Duodenal mucosa (tissue), 2 donors: ENCODE measurements around the gene GFOD1.

ENCODE experiments used
- H3K27ac ChIP-seq: one replicate; pipeline ENCODE4 v1.7.0; 2013; ENCODE audit warnings: low read depth, low read length
- H3K27me3 ChIP-seq, 2 donors: one replicate each; pipeline ENCODE4 v1.7.0; 2013; ENCODE audit warnings: low read length in 2 of 2, control low read depth in 1 of 2; ENCODE audit not compliant: insufficient read depth in 2 of 2, control insufficient read depth in 1 of 2
- H3K36me3 ChIP-seq, 2 donors: one replicate each; pipeline ENCODE4 v1.7.0; 2013; ENCODE audit warnings: low read length in 2 of 2, control low read depth in 1 of 2; ENCODE audit not compliant: insufficient read depth in 2 of 2, control insufficient read depth in 1 of 2
- H3K4me1 ChIP-seq, 2 donors: one replicate each; pipeline ENCODE4 v1.7.0; 2013; ENCODE audit warnings: low read length in 2 of 2, control low read depth in 1 of 2; ENCODE audit not compliant: insufficient read depth in 2 of 2, control insufficient read depth in 1 of 2
- H3K4me3 ChIP-seq, 2 donors: one replicate each; pipeline ENCODE4 v1.7.0; 2013; ENCODE audit warnings: low read length in 2 of 2, low read depth in 1 of 2
- H3K9ac ChIP-seq, 2 donors: one replicate each; pipeline ENCODE4 v1.7.0; 2013; ENCODE audit warnings: low read length in 2 of 2, low read depth in 1 of 2
- H3K9me3 ChIP-seq, 2 donors: one replicate each; pipeline ENCODE4 v1.7.0; 2013; ENCODE audit warnings: low read length in 2 of 2, control low read depth in 1 of 2; ENCODE audit not compliant: control insufficient read depth in 1 of 2

The GFOD1 gene

DNA sequence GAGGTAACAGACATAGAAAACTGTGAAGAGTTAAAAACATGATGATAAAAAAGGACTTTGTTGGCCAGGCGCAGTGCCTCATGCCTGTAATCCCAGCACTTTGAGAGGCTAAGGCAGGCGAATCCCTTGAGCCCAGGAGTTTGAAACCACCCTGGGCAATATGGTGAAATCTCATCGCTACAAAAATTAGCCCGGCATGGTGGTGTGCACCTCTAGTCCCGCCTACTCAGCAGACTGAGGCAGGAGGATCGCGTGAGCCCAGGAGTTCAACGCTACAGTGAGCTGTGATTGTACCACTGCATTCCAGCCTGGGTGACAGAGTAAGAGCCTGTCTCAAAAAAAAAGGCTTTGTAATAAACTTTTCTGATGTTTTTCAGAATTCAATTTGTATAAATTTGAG is 60.1 kb downstream of the GFOD1 start:
- Histone ChIP-seq H3K36me3 (no peaks in the 10 kb centered on the region), H3K4me1 (peaks cover 4 to 15% of the 10 kb centered on the region in 2 donors), H3K9ac (no peak overlapping the region), H3K27ac (no peak overlapping the region), H3K4me3 (no peak overlapping the region), H3K9me3 (no peaks in the 10 kb centered on the region), H3K27me3 (no peaks in the 10 kb centered on the region)

- H3K9me3 ChIP-seq: no peaks in the 10 kb centered on the region
- H3K36me3 ChIP-seq: no peaks in the 10 kb centered on the region
- no peak overlapping the region for H3K4me3 ChIP-seq
- H3K27ac ChIP-seq: no peak overlapping the region
- no peaks in the 10 kb centered on the region for H3K27me3 ChIP-seq
- H3K4me1 ChIP-seq: peaks cover 4 to 9% of the 10 kb centered on the region in 2 donors
- H3K9ac ChIP-seq: no peak overlapping the region
Observed at GRCh38 chr6:13425943-13426931, 61.2 kb downstream of the GFOD1 start.

DNA sequence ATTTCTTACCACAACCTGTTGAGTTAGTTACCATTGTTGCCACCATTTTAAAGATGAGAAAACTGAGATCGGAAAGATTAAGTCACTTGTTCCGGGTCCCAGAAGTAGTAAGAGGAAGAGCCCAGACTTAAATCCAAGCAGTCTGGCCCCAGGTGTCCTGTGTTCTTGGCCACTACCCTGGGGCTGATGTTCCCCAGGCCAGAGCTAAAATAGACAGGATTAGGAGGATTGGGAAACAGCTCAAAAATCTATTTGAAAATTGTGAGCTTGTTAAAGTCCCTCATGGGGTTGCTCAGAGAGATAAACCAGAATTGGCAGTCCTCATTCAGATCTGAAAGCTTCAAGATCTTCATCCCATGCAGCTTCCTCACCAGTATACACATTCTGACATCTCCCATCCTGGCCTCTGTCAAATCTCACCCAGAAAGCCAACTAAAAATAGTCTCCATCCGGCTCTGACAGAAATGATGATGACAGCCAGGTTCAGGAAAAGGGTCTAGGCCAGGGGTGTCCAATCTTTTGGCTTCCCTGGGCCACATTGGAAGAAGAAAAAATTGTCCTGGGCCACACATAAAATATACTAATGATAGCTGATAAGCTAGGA is 62.0 kb downstream of the GFOD1 start:
- Histone ChIP-seq H3K4me3 (no peak overlapping the region), H3K36me3 (no peaks in the 10 kb centered on the region), H3K27ac (no peak overlapping the region), H3K9me3 (no peaks in the 10 kb centered on the region), H3K27me3 (no peaks in the 10 kb centered on the region), H3K4me1 (peaks cover 4% of the 10 kb centered on the region in 2 donors), H3K9ac (no peak overlapping the region)

DNA sequence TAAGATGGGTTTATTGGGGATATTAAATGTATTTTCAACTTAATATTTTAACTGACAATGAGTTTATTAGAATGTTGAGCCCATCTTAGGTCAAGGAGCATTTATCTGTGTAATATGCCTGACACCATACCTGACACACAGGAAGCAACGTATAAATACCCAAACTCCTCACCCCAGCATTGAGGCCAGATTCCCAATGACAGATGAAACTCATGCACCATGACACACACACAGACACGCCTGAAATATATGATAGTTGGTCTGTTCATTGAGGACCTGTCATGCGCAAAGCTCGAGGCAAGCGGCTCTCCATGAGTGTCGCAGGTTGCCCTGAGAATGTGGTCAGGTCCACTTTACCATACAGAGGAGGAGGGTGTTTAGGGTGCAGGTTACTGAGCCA is 64.1 kb downstream of the GFOD1 start:
- H3K27me3 ChIP-seq: no peaks in the 10 kb centered on the region
- no peaks in the 10 kb centered on the region for H3K9me3 ChIP-seq
- no peaks in the 10 kb centered on the region for H3K36me3 ChIP-seq
- no peak overlapping the region for H3K9ac ChIP-seq
- peaks cover 3 to 4% of the 10 kb centered on the region in 2 donors for H3K4me1 ChIP-seq
- no peak overlapping the region for H3K4me3 ChIP-seq
- H3K27ac ChIP-seq: no peak overlapping the region

- H3K36me3 ChIP-seq: no peaks in the 10 kb centered on the region
- H3K9ac ChIP-seq: no peak overlapping the region
- H3K27ac ChIP-seq: no peak overlapping the region
- peaks cover 0 to 4% of the 10 kb centered on the region in 2 donors for H3K4me1 ChIP-seq
- no peaks in the 10 kb centered on the region for H3K27me3 ChIP-seq
- no peaks in the 10 kb centered on the region for H3K9me3 ChIP-seq
- no peak overlapping the region for H3K4me3 ChIP-seq
Observed at GRCh38 chr6:13422681-13423221, 64.6 kb downstream of the GFOD1 start.

DNA sequence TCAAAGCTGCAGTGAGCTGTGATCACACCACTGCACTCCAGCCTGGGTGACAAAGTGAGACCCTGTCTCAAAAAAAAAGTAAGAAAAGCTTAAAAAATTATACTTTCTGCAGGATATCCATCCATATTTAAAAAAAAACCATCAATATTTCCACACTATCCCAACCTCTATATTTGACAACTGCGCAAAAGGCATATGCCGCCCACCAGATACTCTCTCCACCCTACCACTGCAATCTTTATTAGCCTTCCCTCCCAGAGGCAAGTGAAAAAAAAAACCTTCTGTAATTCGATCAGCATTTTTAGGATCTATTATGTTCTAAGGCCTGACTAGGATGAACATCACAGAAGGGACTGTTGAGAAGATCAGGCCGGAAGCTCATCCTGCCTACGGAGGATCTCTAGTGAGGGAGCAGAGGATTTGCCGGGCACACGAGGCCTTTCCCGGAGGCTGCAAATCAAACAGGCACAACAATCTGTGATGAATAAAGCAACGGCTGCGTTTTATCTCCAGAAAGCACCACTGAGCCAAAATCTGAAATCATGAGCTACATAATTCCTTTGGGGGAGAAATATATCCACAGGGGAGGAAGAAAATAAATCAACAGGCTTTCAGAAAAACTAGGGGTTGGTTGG is 65.9 kb downstream of the GFOD1 start:
- no peak overlapping the region for H3K9ac ChIP-seq
- H3K9me3 ChIP-seq: no peaks in the 10 kb centered on the region
- H3K27me3 ChIP-seq: no peaks in the 10 kb centered on the region
- H3K4me1 ChIP-seq: peaks cover 0 to 4% of the 10 kb centered on the region in 2 donors
- no peak overlapping the region for H3K27ac ChIP-seq
- H3K4me3 ChIP-seq: no peak overlapping the region
- H3K36me3 ChIP-seq: no peaks in the 10 kb centered on the region

DNA sequence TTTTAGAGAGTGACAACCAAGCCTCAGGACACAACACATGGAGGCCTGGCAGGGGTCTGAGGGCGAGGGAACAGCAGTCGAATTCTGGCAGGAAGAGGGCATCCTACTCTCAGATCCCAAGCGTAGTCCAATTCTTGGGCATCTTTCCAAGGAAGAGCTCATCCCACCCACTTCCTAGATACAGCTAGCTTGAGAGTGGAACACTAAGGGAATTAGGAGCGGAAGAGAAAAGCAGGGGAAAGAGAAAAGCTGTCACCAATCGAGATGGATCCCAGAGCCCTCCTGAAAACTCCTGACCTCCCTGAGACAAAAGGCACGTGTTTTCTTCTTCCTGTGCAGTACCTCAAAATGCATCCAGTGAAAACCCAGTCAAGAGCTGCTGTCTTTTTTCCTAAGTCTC is 67.1 kb downstream of the GFOD1 start:
- Histone ChIP-seq H3K27me3 (no peaks in the 10 kb centered on the region), H3K4me1 (peaks cover 0 to 4% of the 10 kb centered on the region in 2 donors), H3K9me3 (no peaks in the 10 kb centered on the region), H3K27ac (no peak overlapping the region), H3K4me3 (no peak overlapping the region), H3K9ac (no peak overlapping the region), H3K36me3 (no peaks in the 10 kb centered on the region)

DNA sequence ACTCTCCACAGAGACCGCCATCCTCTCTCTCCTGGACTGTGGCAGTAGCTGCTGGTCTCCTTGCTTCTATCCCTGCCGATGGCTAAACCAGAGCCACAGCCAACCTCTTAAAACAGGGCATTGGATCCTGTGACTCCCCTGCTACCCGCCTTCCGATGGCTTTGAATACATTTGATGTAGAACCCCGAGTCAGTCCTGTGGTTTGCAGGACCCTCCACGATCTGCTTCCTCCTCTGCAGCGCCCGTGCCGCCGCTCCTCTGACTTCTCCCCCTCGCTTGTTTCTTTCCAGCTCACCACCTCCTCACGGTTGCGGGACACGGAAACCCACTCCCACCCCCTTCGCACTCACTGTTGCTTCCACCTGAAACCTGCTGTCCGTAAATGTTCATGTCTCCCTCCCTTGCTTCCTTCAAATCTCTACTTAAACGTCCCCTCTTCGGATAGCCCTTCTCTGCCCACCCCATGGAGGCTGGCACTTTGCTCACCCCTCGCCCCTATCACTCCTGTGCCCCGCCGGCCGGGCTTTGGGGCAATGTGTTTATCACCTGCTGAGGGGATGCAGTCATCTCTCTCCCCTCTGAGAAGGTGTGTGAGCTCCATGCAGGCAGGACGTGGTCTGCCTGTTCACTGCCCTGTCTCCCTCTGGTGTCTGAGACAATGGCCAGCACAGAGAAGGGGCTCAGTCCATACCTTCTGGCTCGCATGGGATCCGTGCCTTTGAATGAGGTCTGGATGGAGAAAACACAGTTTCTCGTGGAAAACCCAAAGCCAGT is 67.8 kb downstream of the GFOD1 start:
- no peak overlapping the region for H3K4me3 ChIP-seq
- H3K36me3 ChIP-seq: no peaks in the 10 kb centered on the region
- H3K9me3 ChIP-seq: no peaks in the 10 kb centered on the region
- no peak overlapping the region for H3K27ac ChIP-seq
- H3K27me3 ChIP-seq: no peaks in the 10 kb centered on the region
- peaks cover 0 to 4% of the 10 kb centered on the region in 2 donors for H3K4me1 ChIP-seq
- H3K9ac ChIP-seq: no peak overlapping the region

- no peaks in the 10 kb centered on the region for H3K27me3 ChIP-seq
- H3K4me3 ChIP-seq: no peak overlapping the region
- no peaks in the 10 kb centered on the region for H3K36me3 ChIP-seq
- H3K4me1 ChIP-seq: peaks cover 2 to 4% of the 10 kb centered on the region in 2 donors
- H3K9me3 ChIP-seq: no peaks in the 10 kb centered on the region
- H3K27ac ChIP-seq: no peak overlapping the region
- no peak overlapping the region for H3K9ac ChIP-seq
Observed at GRCh38 chr6:13418844-13419243, 68.6 kb downstream of the GFOD1 start.
